GM21619 (cell line): ENCODE measurements around the gene CD1C.
"Not testable (repeated sequence)": the region's sequence is repeated elsewhere in the genome, so short reads cannot be mapped to it uniquely, and the experiment has no call there.

ENCODE experiments used
- ATAC-seq: cut with Tn5 transposase; IDR thresholded peaks from one replicate; pipeline ENCODE4 v1.9.1; 2021; ENCODE audit not compliant: unreplicated experiment

Gene CD1C

DNA sequence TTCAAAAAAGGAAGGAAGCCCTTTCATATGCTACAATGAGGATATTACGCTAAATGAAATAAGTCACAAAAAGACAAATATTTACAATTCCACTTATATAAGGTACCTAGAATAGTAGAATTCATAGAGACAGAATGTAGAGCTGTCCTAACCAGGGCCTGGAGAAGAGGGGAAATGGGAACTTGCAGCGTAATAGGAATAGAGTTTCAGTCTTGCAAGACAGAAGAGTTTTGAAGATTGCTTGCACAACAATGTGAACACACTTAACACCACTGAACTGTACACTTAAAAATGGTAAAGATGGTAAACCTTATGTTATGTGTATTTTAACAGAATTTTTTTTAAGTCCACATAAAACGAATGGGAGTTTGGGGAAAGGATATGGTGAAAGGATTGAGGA is 38.7 kb downstream of the CD1C start:
- ATAC-seq, result no peak

- no peak for ATAC-seq
Measured at GRCh38 chr1:158329300-158329699, 39.6 kb downstream of the CD1C start.

DNA sequence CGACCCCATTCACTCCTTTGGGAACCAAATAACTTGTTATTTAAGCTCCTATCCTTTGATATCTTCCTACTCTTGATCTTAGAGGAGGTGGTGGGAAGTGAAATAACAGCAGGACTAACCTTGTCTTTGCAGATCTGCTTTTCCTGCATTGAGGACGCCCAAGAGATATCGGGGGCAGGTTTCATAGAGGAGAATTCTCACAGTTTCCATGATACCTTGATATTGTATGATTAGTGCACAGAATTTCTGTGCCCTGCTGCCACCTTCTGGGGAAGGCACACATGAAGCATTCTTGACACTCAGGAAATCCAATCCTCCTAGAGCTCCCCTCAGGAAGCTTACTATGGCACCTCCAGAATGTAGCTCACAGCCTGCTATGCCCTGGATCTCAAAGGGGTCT is 40.0 kb downstream of the CD1C start:
- no peak for ATAC-seq

- ATAC-seq, result no peak
Measured at GRCh38 chr1:158330391-158331105, 40.8 kb downstream of the CD1C start.

DNA sequence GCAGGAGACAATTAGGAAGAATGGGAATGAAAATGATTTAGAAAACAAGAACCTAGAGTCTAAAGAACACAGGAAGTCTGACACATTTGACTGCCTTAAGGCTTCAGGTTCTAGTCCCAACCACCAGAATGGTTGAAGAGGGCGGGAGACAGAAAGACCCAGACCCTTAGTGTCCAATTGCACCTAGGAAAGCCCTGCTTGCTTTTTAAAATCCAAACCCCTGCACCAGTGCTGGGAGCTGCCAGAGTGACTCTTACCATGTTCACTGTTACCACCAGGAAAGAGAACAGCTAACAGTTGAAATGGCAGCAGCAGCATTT is 41.3 kb downstream of the CD1C start:
- no peak for ATAC-seq

GRCh38 chr1:158331481-158332150 is 41.9 kb downstream of the CD1C start, which contains the start of gene CD1B:
Gene CD1B, minus strand, starts transcription at chr1:158331531. Its CDS starts 108 bp downstream, at chr1:158331423.
- no peak for ATAC-seq

- ATAC-seq, result no peak
Measured at GRCh38 chr1:158333405-158334155, 43.9 kb downstream of the CD1C start.

GRCh38 chr1:158334526-158335212 is 44.9 kb downstream of the CD1C start:
- ATAC-seq, result no peak

- no peak for ATAC-seq
Measured at GRCh38 chr1:158335213-158335532, 45.5 kb downstream of the CD1C start.

DNA sequence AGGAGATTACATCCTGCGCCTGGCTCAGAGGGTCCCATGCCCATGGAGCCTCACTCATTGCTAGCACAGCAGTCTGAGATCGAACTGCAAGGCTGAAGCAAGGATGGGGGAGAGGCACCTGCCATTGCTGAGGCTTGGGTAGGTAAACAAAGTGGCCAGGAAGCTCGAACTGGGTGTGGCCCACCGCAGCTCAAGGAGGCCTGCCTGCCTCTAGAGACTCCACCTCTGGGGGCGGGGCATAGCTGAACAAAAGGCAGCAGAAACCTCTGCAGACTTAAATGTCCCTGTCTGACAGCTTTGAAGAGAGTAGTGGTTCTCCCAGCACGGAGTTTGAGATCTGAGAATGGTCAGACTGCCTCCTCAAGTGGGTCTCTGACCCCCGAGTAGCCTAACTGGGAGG is 46.7 kb downstream of the CD1C start:
- ATAC-seq, result not testable (repeated sequence)
